Measurements from ENCODE around the gene ZXDC. TPM values are rescaled to one million over a fixed set of nuclear protein-coding genes. Genes with fewer than 3 reads are reported as not detected.

Gene ZXDC
- total and polyA plus RNA-seq, 2 donors (not counting 1 experiment from before 2014, with no cell fraction given): 38.9 to 70.9 TPM

DNA sequence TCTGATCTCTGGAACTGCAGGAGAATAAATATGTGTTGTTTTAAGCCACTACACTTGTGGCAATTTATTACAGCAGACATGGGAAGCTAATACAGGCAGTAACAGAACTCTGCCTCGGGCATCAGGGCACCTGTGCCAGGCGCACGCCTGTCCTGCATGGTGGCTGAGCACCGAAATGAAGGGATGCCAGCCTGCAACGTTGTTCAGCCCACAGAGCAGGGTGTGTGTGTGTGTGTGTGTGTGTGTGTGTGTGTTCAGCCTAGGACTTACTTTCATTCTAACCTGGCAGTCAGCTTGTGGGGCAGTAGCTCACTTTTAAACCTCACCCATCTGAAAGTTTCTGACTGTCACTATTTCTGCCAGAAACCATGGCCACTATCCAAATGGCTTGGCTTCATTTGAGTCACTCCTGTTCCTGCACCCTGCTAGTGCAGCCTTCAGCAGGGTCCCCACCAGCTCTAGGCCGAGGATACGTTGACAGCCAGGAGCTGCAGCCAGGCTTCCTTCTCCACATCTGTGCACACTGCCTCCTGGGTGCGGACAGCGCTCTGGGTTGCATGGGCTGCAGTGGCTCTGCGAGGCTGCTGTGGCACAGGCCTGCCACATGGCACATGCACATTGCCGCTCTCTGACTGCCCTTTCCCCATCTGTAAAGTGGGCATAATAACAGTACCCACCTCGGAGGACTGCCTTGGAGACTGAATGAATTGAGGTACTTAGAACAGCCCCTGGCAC is 37.4 kb upstream of the ZXDC start:
- no peak overlapping the region for H3K9ac ChIP-seq (ENCODE audit: low read length)
- H3K36me3 ChIP-seq (replicated peaks in 1 of 2; ENCODE audit: control extremely low read depth in 1 of 2, control insufficient read depth in 1 of 2, extremely low read depth in 1 of 2, insufficient read depth in 2 of 2, low read length in 1 of 2): no peaks in the 10 kb centered on the region
- ChIA-PET POLR2A (interaction anchor here (0.7 kb wide), 1 partner anchor 1034 kb away, joined by 3 read pairs; no protein-coding TSS in a partner anchor), CTCF (interaction anchor here (1.7 kb wide), 1 partner anchor 9 kb away, joined by 7 read pairs; no protein-coding TSS in a partner anchor)
- H3K27ac ChIP-seq (ENCODE audit: low read length in 2 of 2): no peak overlapping the region
- Mint-ChIP-seq H3K4me1 (no peaks in the 10 kb centered on the region), H3K4me3 (no peak overlapping the region), H3K27ac (no peak overlapping the region), H3K9me3 (ENCODE audit: insufficient read depth) (no peaks in the 10 kb centered on the region), H3K27me3 (no peaks in the 10 kb centered on the region)
- 83% methylated on average over 8 of the region's 12 CpGs for WGBS (ENCODE audit: insufficient coverage)
- H3K4me3 ChIP-seq (ENCODE audit: control extremely low read depth in 1 of 5, extremely low read depth in 1 of 5, insufficient read depth in 1 of 5, low read depth in 2 of 5, low read length in 4 of 5): no peak overlapping the region
- H4K20me1 ChIP-seq (ENCODE audit: control insufficient read depth, insufficient read depth, low read length, poor library complexity, severe bottlenecking): no peaks in the 10 kb centered on the region
- no peaks in the 10 kb centered on the region for H3K4me1 ChIP-seq (ENCODE audit: control insufficient read depth in 2 of 2, insufficient read depth in 2 of 2, low read length in 2 of 2)
- intact Hi-C loops (cut with micrococcal nuclease): no loop called here
- no peak overlapping the region for H3K4me2 ChIP-seq (replicated peaks; ENCODE audit: low read depth, low read length, poor library complexity, severe bottlenecking)
- H3K9me3 ChIP-seq (ENCODE audit: control extremely low read depth in 1 of 3, control insufficient read depth in 2 of 3, insufficient read depth in 1 of 3, low read length in 2 of 3): no peaks in the 10 kb centered on the region
- ATAC-seq (ENCODE audit: low read depth): no peak
- no peaks in the 10 kb centered on the region for H3K27me3 ChIP-seq (replicated peaks in 1 of 4; ENCODE audit: control extremely low read depth in 1 of 4, control insufficient read depth in 3 of 4, insufficient read depth in 4 of 4, low read length in 3 of 4)
- H2AFZ ChIP-seq (ENCODE audit: insufficient read depth, low read depth, low read length, poor library complexity, severe bottlenecking): no peak overlapping the region
- H3K79me2 ChIP-seq (ENCODE audit: control insufficient read depth, insufficient read depth, low read length): no peaks in the 10 kb centered on the region
- DNase-seq: no peak
- TF ChIP-seq, protein P1, sequence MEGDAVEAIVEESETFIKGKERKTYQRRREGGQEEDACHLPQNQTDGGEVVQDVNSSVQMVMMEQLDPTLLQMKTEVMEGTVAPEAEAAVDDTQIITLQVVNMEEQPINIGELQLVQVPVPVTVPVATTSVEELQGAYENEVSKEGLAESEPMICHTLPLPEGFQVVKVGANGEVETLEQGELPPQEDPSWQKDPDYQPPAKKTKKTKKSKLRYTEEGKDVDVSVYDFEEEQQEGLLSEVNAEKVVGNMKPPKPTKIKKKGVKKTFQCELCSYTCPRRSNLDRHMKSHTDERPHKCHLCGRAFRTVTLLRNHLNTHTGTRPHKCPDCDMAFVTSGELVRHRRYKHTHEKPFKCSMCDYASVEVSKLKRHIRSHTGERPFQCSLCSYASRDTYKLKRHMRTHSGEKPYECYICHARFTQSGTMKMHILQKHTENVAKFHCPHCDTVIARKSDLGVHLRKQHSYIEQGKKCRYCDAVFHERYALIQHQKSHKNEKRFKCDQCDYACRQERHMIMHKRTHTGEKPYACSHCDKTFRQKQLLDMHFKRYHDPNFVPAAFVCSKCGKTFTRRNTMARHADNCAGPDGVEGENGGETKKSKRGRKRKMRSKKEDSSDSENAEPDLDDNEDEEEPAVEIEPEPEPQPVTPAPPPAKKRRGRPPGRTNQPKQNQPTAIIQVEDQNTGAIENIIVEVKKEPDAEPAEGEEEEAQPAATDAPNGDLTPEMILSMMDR (IDR thresholded peaks at IDR 0.05): no peak
- no peak for TF ChIP-seq EZH2 (IDR thresholded peaks at IDR 0.05; ENCODE audit: borderline replicate concordance, insufficient read depth, low read depth, low read length, poor library complexity, severe bottlenecking)

DNA sequence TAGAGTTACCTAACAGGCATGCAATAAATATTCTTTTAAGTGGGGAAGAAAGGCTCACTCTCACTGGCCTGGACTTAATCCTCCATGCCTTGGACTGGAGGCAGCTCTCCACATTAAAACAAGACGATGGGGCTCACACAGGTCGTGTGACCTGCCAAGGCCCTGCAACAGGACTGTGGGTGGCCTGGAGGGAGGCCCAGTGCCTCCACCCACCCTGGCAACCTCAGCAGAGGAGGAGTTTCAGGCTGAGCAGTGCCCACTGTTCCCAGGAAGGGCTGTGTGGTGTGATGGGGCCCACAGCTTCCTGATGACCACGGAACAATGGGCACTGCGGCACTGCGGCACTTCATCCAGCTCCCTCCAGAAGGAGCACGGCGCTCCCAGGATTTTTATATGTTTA is 36.3 kb upstream of the ZXDC start:
- intact Hi-C loops (cut with micrococcal nuclease): no loop called here
- Histone ChIP-seq H3K4me2 (replicated peaks; ENCODE audit: low read depth, low read length, poor library complexity, severe bottlenecking) (no peak overlapping the region), H3K4me3 (ENCODE audit: control extremely low read depth in 1 of 5, extremely low read depth in 1 of 5, insufficient read depth in 1 of 5, low read depth in 2 of 5, low read length in 4 of 5) (no peak overlapping the region), H3K36me3 (replicated peaks in 1 of 2; ENCODE audit: control extremely low read depth in 1 of 2, control insufficient read depth in 1 of 2, extremely low read depth in 1 of 2, insufficient read depth in 2 of 2, low read length in 1 of 2) (no peaks in the 10 kb centered on the region), H4K20me1 (ENCODE audit: control insufficient read depth, insufficient read depth, low read length, poor library complexity, severe bottlenecking) (no peaks in the 10 kb centered on the region), H2AFZ (ENCODE audit: insufficient read depth, low read depth, low read length, poor library complexity, severe bottlenecking) (no peak overlapping the region), H3K4me1 (ENCODE audit: control insufficient read depth in 2 of 2, insufficient read depth in 2 of 2, low read length in 2 of 2) (no peaks in the 10 kb centered on the region), H3K9ac (ENCODE audit: low read length) (no peak overlapping the region), H3K79me2 (ENCODE audit: control insufficient read depth, insufficient read depth, low read length) (no peaks in the 10 kb centered on the region), H3K27me3 (replicated peaks in 1 of 4; ENCODE audit: control extremely low read depth in 1 of 4, control insufficient read depth in 3 of 4, insufficient read depth in 4 of 4, low read length in 3 of 4) (no peaks in the 10 kb centered on the region), H3K9me3 (ENCODE audit: control extremely low read depth in 1 of 3, control insufficient read depth in 2 of 3, insufficient read depth in 1 of 3, low read length in 2 of 3) (no peaks in the 10 kb centered on the region), H3K27ac (ENCODE audit: low read length in 2 of 2) (no peak overlapping the region)
- Mint-ChIP-seq H3K9me3 (ENCODE audit: insufficient read depth) (no peaks in the 10 kb centered on the region), H3K4me1 (no peaks in the 10 kb centered on the region), H3K27ac (no peak overlapping the region), H3K27me3 (no peaks in the 10 kb centered on the region), H3K4me3 (no peak overlapping the region)
- 82% methylated on average over 7 of the region's 7 CpGs for WGBS (ENCODE audit: insufficient coverage)
- ATAC-seq (ENCODE audit: low read depth): no peak
- ChIA-PET POLR2A (no interaction called here), CTCF (interaction anchor here (1.7 kb wide), 1 partner anchor 10 kb away, joined by 7 read pairs; no protein-coding TSS in a partner anchor)
- no peak for TF ChIP-seq EZH2 (IDR thresholded peaks at IDR 0.05; ENCODE audit: borderline replicate concordance, insufficient read depth, low read depth, low read length, poor library complexity, severe bottlenecking)
- no peak for DNase-seq
